Fibroblast of lung (primary cell): ENCODE results near the gene NLGN2.

Source experiments
- EZH2 ChIP-seq: IDR thresholded peaks from 2 replicates; pipeline ENCODE4 v1.5.1; 2012; ENCODE audit warnings: low read length, control low read depth, mild to moderate bottlenecking; ENCODE audit errors: missing control alignments
- TF ChIP-seq, protein P1 (sequence below), 2 donors: IDR thresholded peaks in 1 of 2; conservative IDR thresholded peaks in 1 of 2; 1 replicate in 1 of 2; 2 replicates in 1 of 2; pipeline ENCODE4 v1.5.1; 2011 to 2012; ENCODE audit warnings: low read length in 2 of 2, control low read depth in 1 of 2, inconsistent platforms in 1 of 2, low read depth in 1 of 2, mild to moderate bottlenecking in 1 of 2

DNA sequence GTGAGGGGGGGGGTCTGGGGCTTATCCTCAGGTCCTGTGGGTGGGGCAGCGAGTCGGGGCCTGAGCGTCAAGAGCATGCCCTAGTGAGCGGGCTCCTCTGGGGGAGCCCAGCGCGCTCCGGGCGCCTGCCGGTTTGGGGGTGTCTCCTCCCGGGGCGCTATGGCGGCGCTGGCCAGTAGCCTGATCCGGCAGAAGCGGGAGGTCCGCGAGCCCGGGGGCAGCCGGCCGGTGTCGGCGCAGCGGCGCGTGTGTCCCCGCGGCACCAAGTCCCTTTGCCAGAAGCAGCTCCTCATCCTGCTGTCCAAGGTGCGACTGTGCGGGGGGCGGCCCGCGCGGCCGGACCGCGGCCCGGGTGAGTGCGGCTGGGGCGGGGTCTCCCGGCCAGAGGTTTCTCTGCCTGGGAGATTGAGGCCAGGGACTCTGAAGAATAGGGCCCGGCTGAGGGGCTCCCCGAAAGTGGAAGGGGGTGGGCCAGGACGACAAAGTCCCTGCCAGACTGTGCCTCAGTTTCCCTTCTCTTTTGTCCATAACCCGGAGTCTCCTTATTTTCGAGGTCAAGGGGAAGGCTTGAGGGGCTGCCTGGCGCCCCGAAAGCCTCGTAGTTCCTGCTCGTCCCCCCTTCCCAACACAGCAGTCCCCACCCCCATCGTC lies 31.9 kb downstream of the NLGN2 start, which contains the start of gene FGF11:
- TF ChIP-seq, protein P1, sequence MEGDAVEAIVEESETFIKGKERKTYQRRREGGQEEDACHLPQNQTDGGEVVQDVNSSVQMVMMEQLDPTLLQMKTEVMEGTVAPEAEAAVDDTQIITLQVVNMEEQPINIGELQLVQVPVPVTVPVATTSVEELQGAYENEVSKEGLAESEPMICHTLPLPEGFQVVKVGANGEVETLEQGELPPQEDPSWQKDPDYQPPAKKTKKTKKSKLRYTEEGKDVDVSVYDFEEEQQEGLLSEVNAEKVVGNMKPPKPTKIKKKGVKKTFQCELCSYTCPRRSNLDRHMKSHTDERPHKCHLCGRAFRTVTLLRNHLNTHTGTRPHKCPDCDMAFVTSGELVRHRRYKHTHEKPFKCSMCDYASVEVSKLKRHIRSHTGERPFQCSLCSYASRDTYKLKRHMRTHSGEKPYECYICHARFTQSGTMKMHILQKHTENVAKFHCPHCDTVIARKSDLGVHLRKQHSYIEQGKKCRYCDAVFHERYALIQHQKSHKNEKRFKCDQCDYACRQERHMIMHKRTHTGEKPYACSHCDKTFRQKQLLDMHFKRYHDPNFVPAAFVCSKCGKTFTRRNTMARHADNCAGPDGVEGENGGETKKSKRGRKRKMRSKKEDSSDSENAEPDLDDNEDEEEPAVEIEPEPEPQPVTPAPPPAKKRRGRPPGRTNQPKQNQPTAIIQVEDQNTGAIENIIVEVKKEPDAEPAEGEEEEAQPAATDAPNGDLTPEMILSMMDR (conservative IDR thresholded peaks at IDR 0.05 in 1 of 2, IDR thresholded peaks at IDR 0.05 in 1 of 2; ENCODE audit: low read depth in 1 of 2, low read length in 2 of 2), result no peak
- peak; percentile 65 for TF ChIP-seq EZH2
